Testis (tissue), 3 donors: ENCODE data around the gene MTR. TPM values are rescaled to one million over a fixed set of nuclear protein-coding genes. Genes with fewer than 3 reads are reported as not detected.

Experiments used
- DNase-seq: peaks from one replicate; pipeline ENCODE4 v3.0.0-alpha.2; 2019
- H3K27ac ChIP-seq, 2 donors: fragments of 200-600 bp; sonication (generic); one replicate each; pipeline ENCODE4 v1.5.1; 2019
- H3K27me3 ChIP-seq: fragments of 200-600 bp; sonication (generic); one replicate; pipeline ENCODE4 v1.5.1; 2019
- H3K36me3 ChIP-seq: fragments of 200-600 bp; sonication (generic); one replicate; pipeline ENCODE4 v1.5.1; 2017; ENCODE audit warnings: low read depth; ENCODE audit errors: missing control alignments
- H3K4me1 ChIP-seq: fragments of 200-600 bp; sonication (generic); one replicate; pipeline ENCODE4 v1.5.1; 2019
- H3K4me3 ChIP-seq, 2 donors: fragments of 200-600 bp; sonication (generic); one replicate each; pipeline ENCODE4 v1.5.1; 2017 to 2019
- H3K9me3 ChIP-seq: fragments of 200-600 bp; sonication (generic); one replicate; pipeline ENCODE4 v1.5.1; 2017
- POLR2A ChIP-seq: fragments of 450-650 bp; IDR thresholded peaks from one replicate; pipeline ENCODE4 v1.6.1; 2017; ENCODE audit warnings: antibody characterized with exemption, mild to moderate bottlenecking, moderate library complexity
- WGBS, 2 donors: methylation state at CpG; one replicate each; pipeline ENCODE4 v1.1.5; 2018; 5-methylcytosine and 5-hydroxymethylcytosine counted together
- intact Hi-C: fragments of 100-400 bp; cut with DNase I; formaldehyde crosslinking; loops from one replicate; pipeline ENCODE4 v1.15.1; 2023; ENCODE audit warnings: low total_unique reads
- polyA plus RNA-seq: library from polyadenylated mRNA; stranded (reverse); fragments of 350-450 nt; fragmentation: Illumina TruSeq; extraction: RNeasy Lipid Tissue Mini Kit (QIAGEN cat#74804); gene quantifications from one replicate; pipeline ENCODE4 v1.2.3, GENCODE V29; 2014; ENCODE audit warnings: low read depth, low replicate concordance; ENCODE audit not compliant: insufficient read depth
- total RNA-seq, 2 donors: library from RNA; depleted of rRNA; stranded (reverse); fragments of >200 nt; gene quantifications; one replicate each; pipeline ENCODE4 v1.2.3, GENCODE V29; 2016
- TF ChIP-seq, protein P1 (sequence below), 3 experiments: fragments of 450-650 bp in 2 of 3; fragments of 200-600 bp in 1 of 3; sonication (generic) in 1 of 3; IDR thresholded peaks; one replicate each; pipeline ENCODE4 v1.5.1; 2016 to 2019; ENCODE audit warnings: antibody characterized with exemption in 3 of 3, mild to moderate bottlenecking in 2 of 3, moderate library complexity in 1 of 3

Gene MTR
- total and polyA plus RNA-seq, 3 donors from 2014 or later = 23.4 to 65.4 (median 54.0) TPM

DNA sequence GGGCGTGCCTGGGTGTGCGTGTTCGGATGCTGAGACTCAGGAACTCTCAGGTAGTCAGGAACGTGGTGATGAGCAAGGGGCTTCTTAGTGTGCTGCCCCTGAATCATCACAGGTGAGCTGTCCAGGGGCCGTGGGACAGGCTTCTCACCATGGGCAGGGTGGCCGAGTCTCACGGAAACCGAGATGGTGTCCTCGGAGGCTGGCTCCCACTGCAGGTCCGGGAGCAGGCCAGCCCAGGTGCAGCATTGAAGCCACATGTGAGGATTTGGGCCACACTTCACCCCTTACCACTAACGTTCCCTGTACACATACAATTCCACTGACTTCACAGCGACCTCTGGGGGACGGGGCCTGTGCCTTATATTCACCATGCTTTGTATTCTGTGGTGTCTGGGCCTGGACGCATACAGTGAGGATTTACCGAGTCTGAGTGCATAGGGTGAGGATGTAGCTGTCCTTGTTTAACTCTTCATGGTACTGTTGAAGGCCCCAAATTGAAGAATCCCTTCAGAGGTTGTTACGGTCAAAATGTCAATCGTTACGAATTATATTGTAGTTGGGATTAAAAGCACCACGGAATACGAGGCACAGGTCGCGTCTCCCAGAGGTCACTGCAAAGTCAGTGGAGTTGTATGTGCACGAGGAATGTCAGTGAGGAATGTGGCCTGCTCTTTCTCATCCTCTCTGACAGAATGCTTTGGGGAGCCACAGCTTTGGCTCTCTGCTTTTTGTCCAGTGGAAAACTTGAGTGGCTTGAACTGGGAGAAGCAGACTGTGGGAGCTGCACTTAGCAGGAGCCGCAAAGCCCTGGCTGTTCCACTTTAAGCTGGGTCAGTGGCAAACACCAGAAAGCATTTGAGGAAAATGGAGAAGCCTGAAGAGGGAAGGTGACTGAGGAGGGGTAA lies 95.3 kb downstream of the MTR start:
- TF ChIP-seq, protein P1, sequence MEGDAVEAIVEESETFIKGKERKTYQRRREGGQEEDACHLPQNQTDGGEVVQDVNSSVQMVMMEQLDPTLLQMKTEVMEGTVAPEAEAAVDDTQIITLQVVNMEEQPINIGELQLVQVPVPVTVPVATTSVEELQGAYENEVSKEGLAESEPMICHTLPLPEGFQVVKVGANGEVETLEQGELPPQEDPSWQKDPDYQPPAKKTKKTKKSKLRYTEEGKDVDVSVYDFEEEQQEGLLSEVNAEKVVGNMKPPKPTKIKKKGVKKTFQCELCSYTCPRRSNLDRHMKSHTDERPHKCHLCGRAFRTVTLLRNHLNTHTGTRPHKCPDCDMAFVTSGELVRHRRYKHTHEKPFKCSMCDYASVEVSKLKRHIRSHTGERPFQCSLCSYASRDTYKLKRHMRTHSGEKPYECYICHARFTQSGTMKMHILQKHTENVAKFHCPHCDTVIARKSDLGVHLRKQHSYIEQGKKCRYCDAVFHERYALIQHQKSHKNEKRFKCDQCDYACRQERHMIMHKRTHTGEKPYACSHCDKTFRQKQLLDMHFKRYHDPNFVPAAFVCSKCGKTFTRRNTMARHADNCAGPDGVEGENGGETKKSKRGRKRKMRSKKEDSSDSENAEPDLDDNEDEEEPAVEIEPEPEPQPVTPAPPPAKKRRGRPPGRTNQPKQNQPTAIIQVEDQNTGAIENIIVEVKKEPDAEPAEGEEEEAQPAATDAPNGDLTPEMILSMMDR (IDR thresholded peaks at IDR 0.05) = no peak
- TF ChIP-seq POLR2A = no peak
- WGBS, 2 donors = 79 to 89% methylated on average over 22 to 24 of the region's 24 CpGs
- Histone ChIP-seq H3K36me3 (no peaks in the 10 kb centered on the region), H3K4me3 (no peak overlapping the region), H3K27ac (no peak overlapping the region), H3K9me3 (no peaks in the 10 kb centered on the region), H3K27me3 (no peaks in the 10 kb centered on the region), H3K4me1 (peaks cover 8% of the 10 kb centered on the region)
- no peak for DNase-seq
- intact Hi-C loops = no loop called here

- H3K27ac ChIP-seq = no peak overlapping the region
- WGBS, 2 donors = 86 to 88% methylated on average over 19 of the region's 19 CpGs
- intact Hi-C loops = no loop called here
Observed at GRCh38 chr1:236893626-236894545, 98.8 kb downstream of the MTR start.

DNA sequence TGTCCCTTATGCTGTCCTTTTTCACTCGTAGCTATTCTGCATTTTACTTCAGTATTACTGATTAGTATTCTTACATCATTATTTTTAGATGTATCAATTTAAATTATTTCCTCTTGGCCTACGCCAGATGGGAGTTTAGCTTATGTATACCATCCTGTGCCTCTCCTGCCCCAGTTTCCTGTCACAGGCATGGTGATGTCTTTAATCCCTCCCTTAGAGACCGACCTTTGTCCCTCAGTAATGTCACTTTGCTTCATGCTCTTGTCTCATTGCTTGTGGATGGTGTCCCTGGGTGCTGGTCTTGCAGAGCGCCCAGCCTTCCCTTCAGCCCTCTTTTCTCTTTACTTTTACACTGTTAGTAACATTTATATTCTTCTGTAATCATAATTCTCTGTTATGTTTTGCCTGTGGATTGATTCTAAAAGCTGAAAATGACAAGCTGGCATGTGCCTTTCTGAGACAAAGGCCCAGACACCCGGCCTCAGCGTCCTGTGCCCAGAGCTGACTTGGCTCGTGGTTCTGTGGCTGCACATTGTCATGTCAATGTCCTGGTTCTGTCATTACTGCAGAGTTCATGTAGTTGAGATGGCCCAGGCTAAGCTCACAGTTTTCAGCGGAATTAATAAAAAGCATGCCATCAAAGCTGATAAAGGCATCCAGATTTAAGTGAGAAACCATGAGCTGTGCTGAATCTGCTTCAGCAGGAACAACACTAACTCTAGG lies 100.7 kb downstream of the MTR start:
- no peak overlapping the region for H3K4me3 ChIP-seq
- H3K27me3 ChIP-seq = no peaks in the 10 kb centered on the region
- no peak for DNase-seq
- H3K9me3 ChIP-seq = no peaks in the 10 kb centered on the region
- WGBS, 2 donors = 88% methylated on average over 8 of the region's 8 CpGs
- intact Hi-C loops = no loop called here
- TF ChIP-seq POLR2A = no peak
- TF ChIP-seq, protein P1 (IDR thresholded peaks at IDR 0.05) = no peak
- no peaks in the 10 kb centered on the region for H3K36me3 ChIP-seq
- no peak overlapping the region for H3K27ac ChIP-seq
- H3K4me1 ChIP-seq = no peaks in the 10 kb centered on the region

More at GRCh38 chr1:236893626-236894545, 98.8 kb downstream of the MTR start:
- Histone ChIP-seq H3K9me3 (no peaks in the 10 kb centered on the region), H3K27me3 (no peaks in the 10 kb centered on the region), H3K4me1 (peaks cover 3% of the 10 kb centered on the region), H3K4me3 (no peak overlapping the region), H3K36me3 (no peaks in the 10 kb centered on the region)
- DNase-seq = no peak
- TF ChIP-seq, protein P1 (IDR thresholded peaks at IDR 0.05) = no peak
- no peak for TF ChIP-seq POLR2A

DNA sequence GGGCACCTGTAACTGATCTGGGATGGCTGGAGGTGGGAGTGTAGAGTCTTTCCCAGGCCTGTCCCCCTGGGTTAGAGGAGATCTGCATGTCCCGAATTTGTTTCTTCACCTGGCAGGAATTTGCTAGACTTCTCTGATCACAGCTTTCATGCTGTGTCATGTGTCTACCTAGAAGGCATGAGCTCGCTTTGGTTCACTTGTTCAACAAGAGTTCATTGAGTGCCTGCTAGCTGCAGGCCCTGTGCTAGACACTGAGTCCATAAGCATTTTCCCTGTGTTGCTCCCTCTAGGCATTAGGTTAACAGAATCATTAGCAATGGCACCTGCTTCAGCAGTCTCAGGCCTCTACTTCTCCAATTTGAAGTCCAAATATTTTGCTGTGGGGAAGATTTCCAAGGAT lies 101.6 kb downstream of the MTR start:
- intact Hi-C loops = no loop called here
- WGBS, 2 donors = 88 to 91% methylated on average over 2 of the region's 2 CpGs
- no peaks in the 10 kb centered on the region for H3K4me1 ChIP-seq
- no peaks in the 10 kb centered on the region for H3K9me3 ChIP-seq
- no peaks in the 10 kb centered on the region for H3K27me3 ChIP-seq
- no peak for TF ChIP-seq POLR2A
- TF ChIP-seq, protein P1 (IDR thresholded peaks at IDR 0.05) = no peak
- no peak for DNase-seq
- H3K4me3 ChIP-seq = no peak overlapping the region
- H3K27ac ChIP-seq = no peak overlapping the region
- H3K36me3 ChIP-seq = no peaks in the 10 kb centered on the region
